Measurements from ENCODE around the gene HRCT1. TPM values are rescaled to one million over a fixed set of nuclear protein-coding genes. Genes with fewer than 3 reads are reported as not detected.
A peak's percentile ranks its signal among the peaks of the same experiment; 100 is the strongest.

Gene HRCT1
- total RNA-seq, 2 experiments from 2014 or later: not detected

GRCh38 chr9:35858458-35858857 is 47.5 kb upstream of the HRCT1 start:
- Mint-ChIP-seq H3K4me1 (ENCODE audit: low read depth) (no peaks in the 10 kb centered on the region), H3K27me3 (peaks cover 17% of the 10 kb centered on the region), H3K27ac (no peak overlapping the region), H3K36me3 (ENCODE audit: low read depth) (no peaks in the 10 kb centered on the region), H3K4me3 (no peak overlapping the region), H3K9me3 (no peaks in the 10 kb centered on the region)
- ChIA-PET POLR2A (no interaction called here), CTCF (no interaction called here)
- no peak for ATAC-seq (ENCODE audit: poor library complexity)
- Histone ChIP-seq H3K27ac (ENCODE audit: low read depth in 1 of 2, low read length in 2 of 2) (no peak overlapping the region), H3K9me3 (ENCODE audit: control insufficient read depth in 1 of 2, insufficient read depth in 1 of 2, low read length in 2 of 2) (no peaks in the 10 kb centered on the region), H3K4me3 (ENCODE audit: low read length) (no peak overlapping the region), H3K4me1 (ENCODE audit: insufficient read depth, low read length) (no peaks in the 10 kb centered on the region), H3K36me3 (ENCODE audit: insufficient read depth, low read length) (no peaks in the 10 kb centered on the region), H3K27me3 (ENCODE audit: control insufficient read depth in 1 of 2, insufficient read depth in 2 of 2, low read length in 2 of 2) (no peaks in the 10 kb centered on the region)
- TF ChIP-seq, protein P1, sequence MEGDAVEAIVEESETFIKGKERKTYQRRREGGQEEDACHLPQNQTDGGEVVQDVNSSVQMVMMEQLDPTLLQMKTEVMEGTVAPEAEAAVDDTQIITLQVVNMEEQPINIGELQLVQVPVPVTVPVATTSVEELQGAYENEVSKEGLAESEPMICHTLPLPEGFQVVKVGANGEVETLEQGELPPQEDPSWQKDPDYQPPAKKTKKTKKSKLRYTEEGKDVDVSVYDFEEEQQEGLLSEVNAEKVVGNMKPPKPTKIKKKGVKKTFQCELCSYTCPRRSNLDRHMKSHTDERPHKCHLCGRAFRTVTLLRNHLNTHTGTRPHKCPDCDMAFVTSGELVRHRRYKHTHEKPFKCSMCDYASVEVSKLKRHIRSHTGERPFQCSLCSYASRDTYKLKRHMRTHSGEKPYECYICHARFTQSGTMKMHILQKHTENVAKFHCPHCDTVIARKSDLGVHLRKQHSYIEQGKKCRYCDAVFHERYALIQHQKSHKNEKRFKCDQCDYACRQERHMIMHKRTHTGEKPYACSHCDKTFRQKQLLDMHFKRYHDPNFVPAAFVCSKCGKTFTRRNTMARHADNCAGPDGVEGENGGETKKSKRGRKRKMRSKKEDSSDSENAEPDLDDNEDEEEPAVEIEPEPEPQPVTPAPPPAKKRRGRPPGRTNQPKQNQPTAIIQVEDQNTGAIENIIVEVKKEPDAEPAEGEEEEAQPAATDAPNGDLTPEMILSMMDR (IDR thresholded peaks at IDR 0.05): no peak
- no peak for DNase-seq
- intact Hi-C loops (cut with DNase I, micrococcal nuclease): no loop called here

DNA sequence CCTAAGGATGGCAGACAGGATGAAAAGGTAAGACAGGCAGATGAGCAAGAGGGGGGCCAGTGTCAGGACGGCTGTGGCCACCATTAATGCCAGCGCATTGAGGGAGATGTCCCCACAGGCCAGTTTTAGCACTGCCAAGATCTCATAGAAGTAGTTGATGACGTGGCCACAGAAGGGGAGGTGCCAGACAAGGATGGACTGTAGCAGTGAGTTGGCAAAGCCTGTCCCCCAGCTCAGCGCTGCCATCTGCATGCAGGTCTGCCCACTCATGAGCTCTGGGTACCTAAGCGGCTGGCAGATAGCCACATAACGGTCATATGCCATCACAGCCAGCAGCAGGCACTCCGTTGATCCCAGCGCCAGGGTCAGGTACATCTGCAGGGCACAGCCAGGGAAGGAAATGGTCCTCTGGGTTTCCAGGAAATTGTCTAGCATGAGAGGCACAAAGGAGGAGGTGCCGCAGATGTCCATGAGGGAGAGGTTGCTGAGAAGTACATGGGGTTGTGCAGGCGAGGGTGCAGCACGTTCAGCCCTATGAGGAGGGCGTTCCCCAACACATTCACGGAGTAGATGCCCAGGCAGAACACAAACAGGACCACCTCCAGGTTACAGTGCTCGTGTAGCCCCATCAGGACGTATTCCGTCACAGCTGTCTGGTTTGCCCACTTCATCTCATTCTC is 46.6 kb upstream of the HRCT1 start:
- H3K36me3 Mint-ChIP-seq (ENCODE audit: low read depth): no peaks in the 10 kb centered on the region
- no peak for ATAC-seq (ENCODE audit: poor library complexity)
- TF ChIP-seq, protein P1 (IDR thresholded peaks at IDR 0.05): no peak
- ChIA-PET POLR2A (no interaction called here), CTCF (no interaction called here)
- no peaks in the 10 kb centered on the region for H3K4me1 Mint-ChIP-seq (ENCODE audit: low read depth)
- DNase-seq: peak in 4 of 14 experiments; percentile 14 to 58 (median 35)
- no peaks in the 10 kb centered on the region for H3K4me1 ChIP-seq (ENCODE audit: insufficient read depth, low read length)
- H3K4me3 Mint-ChIP-seq: no peak overlapping the region
- no peaks in the 10 kb centered on the region for H3K36me3 ChIP-seq (ENCODE audit: insufficient read depth, low read length)
- no peak overlapping the region for H3K4me3 ChIP-seq (ENCODE audit: low read length)
- H3K27ac Mint-ChIP-seq: no peak overlapping the region
- H3K9me3 ChIP-seq (ENCODE audit: control insufficient read depth in 1 of 2, insufficient read depth in 1 of 2, low read length in 2 of 2): no peaks in the 10 kb centered on the region
- H3K27ac ChIP-seq (ENCODE audit: low read depth in 1 of 2, low read length in 2 of 2): no peak overlapping the region
- H3K27me3 ChIP-seq (ENCODE audit: control insufficient read depth in 1 of 2, insufficient read depth in 2 of 2, low read length in 2 of 2): no peaks in the 10 kb centered on the region
- H3K9me3 Mint-ChIP-seq: no peaks in the 10 kb centered on the region
- H3K27me3 Mint-ChIP-seq: peaks cover 17% of the 10 kb centered on the region
- intact Hi-C loops (cut with DNase I, micrococcal nuclease): no loop called here

DNA sequence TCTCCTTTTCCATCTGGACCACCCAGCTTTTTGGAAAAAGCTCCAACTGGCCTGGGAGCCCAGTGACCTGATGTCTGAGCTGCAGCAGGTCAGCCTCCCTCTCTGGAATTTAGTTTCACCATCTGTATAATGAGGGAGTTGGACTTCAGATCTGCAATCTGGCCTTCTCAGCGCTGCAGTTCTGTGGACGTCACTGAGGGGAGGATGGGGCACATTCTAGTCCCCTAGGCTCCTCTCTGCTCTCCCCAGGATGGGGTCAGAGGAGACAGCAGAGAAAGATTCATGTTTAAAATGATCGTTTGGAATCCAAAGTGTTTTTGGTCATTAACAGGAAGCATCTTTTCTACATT is 46.0 kb upstream of the HRCT1 start:
- Mint-ChIP-seq H3K9me3 (no peaks in the 10 kb centered on the region), H3K27ac (no peak overlapping the region), H3K36me3 (ENCODE audit: low read depth) (no peaks in the 10 kb centered on the region), H3K27me3 (peaks cover 17% of the 10 kb centered on the region), H3K4me1 (ENCODE audit: low read depth) (no peaks in the 10 kb centered on the region), H3K4me3 (no peak overlapping the region)
- intact Hi-C loops (cut with DNase I, micrococcal nuclease): no loop called here
- Histone ChIP-seq H3K9me3 (ENCODE audit: control insufficient read depth in 1 of 2, insufficient read depth in 1 of 2, low read length in 2 of 2) (no peaks in the 10 kb centered on the region), H3K36me3 (ENCODE audit: insufficient read depth, low read length) (no peaks in the 10 kb centered on the region), H3K4me3 (ENCODE audit: low read length) (no peak overlapping the region), H3K27me3 (ENCODE audit: control insufficient read depth in 1 of 2, insufficient read depth in 2 of 2, low read length in 2 of 2) (no peaks in the 10 kb centered on the region), H3K4me1 (ENCODE audit: insufficient read depth, low read length) (no peaks in the 10 kb centered on the region), H3K27ac (ENCODE audit: low read depth in 1 of 2, low read length in 2 of 2) (no peak overlapping the region)
- TF ChIP-seq, protein P1 (IDR thresholded peaks at IDR 0.05): no peak
- ChIA-PET CTCF (no interaction called here), POLR2A (no interaction called here)
- no peak for ATAC-seq (ENCODE audit: poor library complexity)
- DNase-seq: no peak
